ENCODE results near the gene MYO18A.

DNA sequence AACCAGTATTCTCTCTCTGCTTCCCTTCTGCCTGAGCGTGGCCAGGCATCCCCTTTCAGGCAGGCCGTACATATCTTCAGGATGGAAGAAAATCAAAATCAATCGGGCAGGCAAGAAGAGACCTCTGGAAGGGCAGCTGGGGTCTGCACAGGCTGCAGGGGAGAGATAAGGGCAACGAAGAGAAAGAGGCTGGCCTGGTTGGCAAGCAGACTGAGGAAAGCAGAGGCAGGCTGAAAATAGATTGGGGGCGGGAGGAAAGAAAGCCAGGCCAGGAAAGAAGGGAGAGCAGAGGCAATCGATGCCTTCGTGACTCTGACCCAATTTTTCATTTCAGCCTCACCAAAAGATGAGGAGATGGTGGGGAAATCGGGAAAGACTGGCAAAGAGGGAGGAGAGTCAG is 119.2 kb downstream of the MYO18A start:
- TF ChIP-seq CTCF (IDR thresholded peaks at IDR 0.05) (no peak), POLR2A (IDR thresholded peaks at IDR 0.05) (no peak)

All from tibial nerve (tissue), 3 donors.